HCT116 (cell line): ENCODE measurements around the gene BANF1. TPM values are rescaled to one million over a fixed set of nuclear protein-coding genes. Genes with fewer than 3 reads are reported as not detected.

Experiments
- ATAC-seq: fragments of 200-7000 bp; cut with Tn5 transposase; 2 replicates; pipeline ENCODE4 v1.9.1; 2020; ENCODE audit warnings: mild to moderate bottlenecking, moderate library complexity
- BruUV-seq: library from RNA; stranded (reverse); fragments of 400-500 nt; replicated peaks from 2 replicates; lab custom pipeline; 2021; lab: Mats Ljungman, UMichigan
- CTCF ChIA-PET: fragments of 300-600 bp; sonication (Branson Sonifier 250); formaldehyde crosslinking; loops from one replicate; lab custom pipeline; 2021; ENCODE audit warnings: antibody characterized with exemption; lab: Charles Lee
- POLR2A ChIA-PET: fragments of 300-600, 350-600 bp; sonication (Branson Sonifier 250); formaldehyde crosslinking; loops from one replicate; lab custom pipeline; 2021; ENCODE audit warnings: antibody characterized with exemption; lab: Charles Lee
- RAD21 ChIA-PET, 2 experiments: fragments of 300-600 bp; sonication (Branson Sonifier 250); formaldehyde crosslinking; loops; one replicate each; lab custom pipeline; 2023; ENCODE audit warnings: low total read pairs in 2 of 2; ENCODE audit not compliant: uncharacterized antibody in 2 of 2, unreplicated experiment in 2 of 2, low non-redundant PET in 1 of 2; lab: Charles Lee
- DNase-seq: peaks from one replicate; pipeline ENCODE4 v3.0.0-alpha.2; 2010; ENCODE audit warnings: low read depth, low spot score
- H2AFZ ChIP-seq: fragments of 200-600 bp; shearing (Covaris generic), sonication (generic); 2 replicates; pipeline ENCODE4 v1.6.1; 2017; ENCODE audit warnings: low read depth, mixed run types, mixed read lengths, antibody characterized with exemption, low read length; ENCODE audit not compliant: poor library complexity, severe bottlenecking
- H3K27ac ChIP-seq: 2 replicates; pipeline ENCODE4 v1.5.1; 2012; ENCODE audit warnings: low read depth, low read length
- H3K27me3 ChIP-seq: fragments of 200-600 bp; sonication (generic); 2 replicates; pipeline ENCODE4 v1.6.1; 2016; ENCODE audit warnings: mixed run types, low read length, mixed read lengths; ENCODE audit not compliant: insufficient read depth
- H3K36me3 ChIP-seq, 2 experiments: fragments of 200-500 bp in 1 of 2; fragments of 200-600 bp in 1 of 2; sonication (Bioruptor generic) in 1 of 2; sonication (generic) in 1 of 2; 2 replicates each; pipeline versions ENCODE4 v1.5.1 to v1.6.1; 2014 to 2016; ENCODE audit warnings: low read length in 2 of 2, inconsistent platforms in 1 of 2, mixed read lengths in 1 of 2, mixed run types in 1 of 2; ENCODE audit not compliant: insufficient read depth in 2 of 2, control insufficient read depth in 1 of 2
- H3K4me1 ChIP-seq, 2 experiments: fragments of 200-600 bp in 1 of 2; sonication (generic) in 1 of 2; 2 replicates each; pipeline versions ENCODE4 v1.5.1 to v1.6.1; 2012 to 2017; ENCODE audit warnings: low read length in 2 of 2, inconsistent platforms in 1 of 2, mild to moderate bottlenecking in 1 of 2, mixed read lengths in 1 of 2, mixed run types in 1 of 2, moderate library complexity in 1 of 2; ENCODE audit not compliant: insufficient read depth in 2 of 2, control insufficient read depth in 1 of 2
- H3K4me2 ChIP-seq: fragments of 200-600 bp; sonication (generic); 2 replicates; pipeline ENCODE4 v1.6.1; 2017; ENCODE audit warnings: mixed run types, low read length, mixed read lengths
- H3K4me3 ChIP-seq, 2 experiments: fragments of 200-600 bp in 1 of 2; sonication (generic) in 1 of 2; replicated peaks in 1 of 2; 2 replicates each; pipeline ENCODE4 v1.5.1; 2011 to 2016; ENCODE audit warnings: low read length in 2 of 2, control low read depth in 1 of 2, low read depth in 1 of 2, mild to moderate bottlenecking in 1 of 2, mixed read lengths in 1 of 2, mixed run types in 1 of 2
- H3K79me2 ChIP-seq: fragments of 200-600 bp; sonication (generic); 2 replicates; pipeline ENCODE4 v1.6.1; 2017; ENCODE audit warnings: mild to moderate bottlenecking, mixed run types, low read length, moderate library complexity, mixed read lengths; ENCODE audit not compliant: insufficient read depth
- H3K9ac ChIP-seq: fragments of 200-600 bp; sonication (generic); 2 replicates; pipeline ENCODE4 v1.6.1; 2016; ENCODE audit warnings: low read length, mixed read lengths
- H3K9me2 ChIP-seq: fragments of 200-600 bp; sonication (generic), shearing (Covaris generic); 2 replicates; pipeline ENCODE4 v1.6.1; 2017; ENCODE audit warnings: mixed run types, mild to moderate bottlenecking, moderate library complexity; ENCODE audit not compliant: insufficient read depth
- H3K9me3 ChIP-seq, 2 experiments: fragments of 200-500 bp in 1 of 2; fragments of 200-600 bp in 1 of 2; sonication (Bioruptor generic) in 1 of 2; sonication (generic) in 1 of 2; 2 replicates each; pipeline ENCODE4 v1.6.1; 2014 to 2017; ENCODE audit warnings: low read length in 2 of 2, mixed read lengths in 2 of 2, inconsistent platforms in 1 of 2, low read depth in 1 of 2, mild to moderate bottlenecking in 1 of 2, mixed run types in 1 of 2, moderate library complexity in 1 of 2; ENCODE audit not compliant: control insufficient read depth in 1 of 2, insufficient read depth in 1 of 2
- H4K20me1 ChIP-seq: fragments of 200-600 bp; sonication (generic), shearing (Covaris generic); 2 replicates; pipeline ENCODE4 v1.6.1; 2017; ENCODE audit warnings: mixed run types, mild to moderate bottlenecking, moderate library complexity; ENCODE audit not compliant: insufficient read depth
- ATF3 ChIP-seq: IDR thresholded peaks from 2 replicates; pipeline ENCODE4 v1.6.1; 2012
- CBX3 ChIP-seq: IDR thresholded peaks from 2 replicates; pipeline ENCODE4 v1.6.1; 2012; ENCODE audit warnings: low read depth
- CEBPB ChIP-seq: IDR thresholded peaks from 2 replicates; pipeline ENCODE4 v1.6.1; 2012; ENCODE audit warnings: low read depth
- CTCF ChIP-seq, 3 experiments: fragments of 200-600 bp in 1 of 3; sonication (generic) in 1 of 3; IDR thresholded peaks in 2 of 3; conservative IDR thresholded peaks in 1 of 3; 2 replicates each; pipeline ENCODE4 v1.5.1; 2012 to 2017; ENCODE audit warnings: low read depth in 2 of 3, low read length in 2 of 3, antibody characterized with exemption in 1 of 3, borderline replicate concordance in 1 of 3, control low read depth in 1 of 3, mild to moderate bottlenecking in 1 of 3, mixed read lengths in 1 of 3, mixed run types in 1 of 3, moderate library complexity in 1 of 3; ENCODE audit not compliant: insufficient read depth in 1 of 3
- ELF1 ChIP-seq: IDR thresholded peaks from 2 replicates; pipeline ENCODE4 v1.6.1; 2012; ENCODE audit warnings: low read depth, borderline replicate concordance
- EZH2 ChIP-seq: fragments of 200-600 bp; sonication (generic); IDR thresholded peaks from 2 replicates; pipeline ENCODE4 v1.6.1; 2017; ENCODE audit warnings: antibody characterized with exemption, mixed run types
- EZH2phosphoT487 ChIP-seq: fragments of 200-600 bp; IDR thresholded peaks from 2 replicates; pipeline ENCODE4 v1.6.1; 2018; ENCODE audit warnings: antibody characterized with exemption, borderline replicate concordance
- FOSL1 ChIP-seq: IDR thresholded peaks from 2 replicates; pipeline ENCODE4 v1.6.1; 2012; ENCODE audit warnings: low read depth
- JUND ChIP-seq: IDR thresholded peaks from 2 replicates; pipeline ENCODE4 v1.6.1; 2012
- MAX ChIP-seq: IDR thresholded peaks from 2 replicates; pipeline ENCODE4 v1.6.1; 2012
- POLR2A ChIP-seq: IDR thresholded peaks from 2 replicates; pipeline ENCODE4 v1.7.0; 2011; ENCODE audit warnings: borderline replicate concordance; ENCODE audit not compliant: insufficient read depth, insufficient read length; ENCODE audit errors: extremely low read depth
- POLR2AphosphoS5 ChIP-seq: IDR thresholded peaks from 2 replicates; pipeline ENCODE4 v1.6.1; 2011; ENCODE audit warnings: mild to moderate bottlenecking, low read depth, low read length, moderate library complexity
- REST ChIP-seq: IDR thresholded peaks from 2 replicates; pipeline ENCODE4 v1.6.1; 2012; ENCODE audit warnings: low read depth
- SIN3A ChIP-seq: IDR thresholded peaks from 2 replicates; pipeline ENCODE4 v1.6.1; 2012; ENCODE audit warnings: low read depth
- SRF ChIP-seq: IDR thresholded peaks from 2 replicates; pipeline ENCODE4 v1.6.1; 2012; ENCODE audit warnings: low read depth
- TCF7L2 ChIP-seq: IDR thresholded peaks from 2 replicates; pipeline ENCODE4 v1.7.0; 2011; ENCODE audit warnings: borderline replicate concordance, inconsistent platforms; ENCODE audit not compliant: insufficient read depth, insufficient read length; ENCODE audit errors: extremely low read depth
- YY1 ChIP-seq: IDR thresholded peaks from 2 replicates; pipeline ENCODE4 v1.6.1; 2011; ENCODE audit warnings: low read length, low read depth, moderate library complexity, mild to moderate bottlenecking; ENCODE audit not compliant: insufficient replicate concordance; ENCODE audit errors: extremely low read depth
- ZNF274 ChIP-seq: fragments of 200-500 bp; sonication (Bioruptor generic); IDR thresholded peaks from 2 replicates; pipeline ENCODE4 v1.6.1; 2014; ENCODE audit warnings: mild to moderate bottlenecking, low read depth, low read length, inconsistent platforms
- intact Hi-C: fragments of 100-400 bp; cut with micrococcal nuclease; formaldehyde crosslinking; loops from 2 replicates; pipeline ENCODE4 v1.10.0; 2022
- total RNA-seq: library from RNA; stranded (reverse); gene quantifications from one replicate; pipeline ENCODE4 v1.2.1, GENCODE V29; 2021; ENCODE audit not compliant: unreplicated experiment
- TF ChIP-seq, protein P1 (sequence below): IDR thresholded peaks from 2 replicates; pipeline ENCODE4 v1.6.1; 2011; ENCODE audit warnings: mild to moderate bottlenecking, low read length, moderate library complexity; ENCODE audit not compliant: insufficient replicate concordance; ENCODE audit errors: extremely low read depth

BANF1 gene
- total RNA-seq, 1 experiment from 2014 or later = 356 TPM

- no TSS peak for BruUV-seq
- Histone ChIP-seq H3K4me2 (peak overlapping the region; percentile 47), H3K4me3 (no peak overlapping the region), H2AFZ (no peak overlapping the region), H3K27ac (no peak overlapping the region), H3K9me2 (no peaks in the 10 kb centered on the region), H3K9me3 (no peaks in the 10 kb centered on the region), H3K27me3 (no peaks in the 10 kb centered on the region), H4K20me1 (no peaks in the 10 kb centered on the region), H3K4me1 (peaks cover 6 to 9% of the 10 kb centered on the region in 2 experiments; a peak in 3 of 4 replicates), H3K9ac (no peak overlapping the region), H3K79me2 (no peaks in the 10 kb centered on the region), H3K36me3 (no peaks in the 10 kb centered on the region)
- ChIA-PET POLR2A (interaction anchor here (1.0 kb wide), 1 partner anchor 24 kb away, joined by 4 read pairs; no protein-coding TSS in a partner anchor), CTCF (interaction anchor here (0.6 to 2.2 kb wide), 19 partner anchors 9 to 504 kb away, joined by 3 to 14 read pairs (median 4); partner anchors contain the start of genes CATSPER1, CST6, FIBP and MUS81), RAD21 (no interaction called here)
- ATAC-seq (no peak), DNase-seq (no peak)
- intact Hi-C loops = no loop called here
- no peak for TF ChIP-seq CEBPB
- no peak for TF ChIP-seq YY1
- TF ChIP-seq MAX = no peak
- no peak for TF ChIP-seq POLR2AphosphoS5
- no peak for TF ChIP-seq CBX3
- no peak for TF ChIP-seq ZNF274
- no peak for TF ChIP-seq ATF3
- no peak for TF ChIP-seq FOSL1
- no peak for TF ChIP-seq SRF
- TF ChIP-seq POLR2A = no peak
- TF ChIP-seq TCF7L2 = no peak
- TF ChIP-seq REST = no peak
- no peak for TF ChIP-seq SIN3A
- no peak for TF ChIP-seq ELF1
- no peak for TF ChIP-seq EZH2
- no peak for TF ChIP-seq CTCF (IDR thresholded peaks at IDR 0.05 in 2 of 3, conservative IDR thresholded peaks at IDR 0.05 in 1 of 3; ENCODE audit: borderline replicate concordance in 1 of 3, insufficient read depth in 1 of 3, low read depth in 2 of 3, low read length in 2 of 3)
- TF ChIP-seq, protein P1, sequence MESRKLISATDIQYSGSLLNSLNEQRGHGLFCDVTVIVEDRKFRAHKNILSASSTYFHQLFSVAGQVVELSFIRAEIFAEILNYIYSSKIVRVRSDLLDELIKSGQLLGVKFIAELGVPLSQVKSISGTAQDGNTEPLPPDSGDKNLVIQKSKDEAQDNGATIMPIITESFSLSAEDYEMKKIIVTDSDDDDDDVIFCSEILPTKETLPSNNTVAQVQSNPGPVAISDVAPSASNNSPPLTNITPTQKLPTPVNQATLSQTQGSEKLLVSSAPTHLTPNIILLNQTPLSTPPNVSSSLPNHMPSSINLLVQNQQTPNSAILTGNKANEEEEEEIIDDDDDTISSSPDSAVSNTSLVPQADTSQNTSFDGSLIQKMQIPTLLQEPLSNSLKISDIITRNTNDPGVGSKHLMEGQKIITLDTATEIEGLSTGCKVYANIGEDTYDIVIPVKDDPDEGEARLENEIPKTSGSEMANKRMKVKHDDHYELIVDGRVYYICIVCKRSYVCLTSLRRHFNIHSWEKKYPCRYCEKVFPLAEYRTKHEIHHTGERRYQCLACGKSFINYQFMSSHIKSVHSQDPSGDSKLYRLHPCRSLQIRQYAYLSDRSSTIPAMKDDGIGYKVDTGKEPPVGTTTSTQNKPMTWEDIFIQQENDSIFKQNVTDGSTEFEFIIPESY = no peak
- TF ChIP-seq JUND = no peak
- no peak for TF ChIP-seq EZH2phosphoT487
These were observed 42.5 kb downstream of the BANF1 start for GRCh38 chr11:66044757-66045156.
